HepG2 (cell line): ENCODE results near the gene VAMP5. TPM values are rescaled to one million over a fixed set of nuclear protein-coding genes. Genes with fewer than 3 reads are reported as not detected.

ENCODE experiments used
- ARNT2 ChIP-seq: sonication (generic); formaldehyde crosslinking; IDR thresholded peaks from 2 replicates; pipeline ENCODE4 v1.8.0; 2022; ENCODE audit warnings: mild to moderate bottlenecking, low read depth, missing genetic modification reagents, moderate library complexity
- ELF4 ChIP-seq: sonication (generic); formaldehyde crosslinking; IDR thresholded peaks from 2 replicates; pipeline ENCODE4 v1.5.0; 2020; ENCODE audit warnings: missing genetic modification reagents, mild to moderate bottlenecking, moderate library complexity, borderline replicate concordance
- EP300 ChIP-seq, 3 experiments: sonication (generic) in 1 of 3; formaldehyde crosslinking in 1 of 3; IDR thresholded peaks; 2 replicates each; pipeline versions ENCODE4 v1.5.1 to v1.6.1; 2011 to 2020; ENCODE audit warnings: low read depth in 2 of 3, low read length in 2 of 3, borderline replicate concordance in 1 of 3, improper control_type of control experiment in 1 of 3, mild to moderate bottlenecking in 1 of 3, missing genetic modification reagents in 1 of 3, moderate library complexity in 1 of 3
- HDAC2 ChIP-seq: sonication (generic); formaldehyde crosslinking; IDR thresholded peaks from 2 replicates; pipeline ENCODE4 v1.4.0; 2020; ENCODE audit warnings: missing genetic modification reagents
- HOXA7 ChIP-seq: sonication (generic); formaldehyde crosslinking; IDR thresholded peaks from 2 replicates; pipeline ENCODE4 v1.8.1; 2022; ENCODE audit warnings: mild to moderate bottlenecking, missing genetic modification reagents, moderate library complexity
- KAT2B ChIP-seq: fragments of 150-350 bp; IDR thresholded peaks from 2 replicates; pipeline ENCODE4 v1.6.1; 2014; ENCODE audit warnings: low read depth, low read length, borderline replicate concordance
- KAT8 ChIP-seq: IDR thresholded peaks from 2 replicates; pipeline ENCODE4 v1.6.1; 2016; ENCODE audit warnings: missing genetic modification reagents, missing compliant biosample characterization
- MATR3 ChIP-seq: sonication (generic); formaldehyde crosslinking; IDR thresholded peaks from 2 replicates; pipeline ENCODE4 v1.4.0; 2020; ENCODE audit warnings: missing genetic modification reagents
- MBNL3 ChIP-seq: fragments of 250-450 bp; sonication (Bioruptor Pico); conservative IDR thresholded peaks from 2 replicates; pipeline ENCODE4 v1.8.0; 2022; ENCODE audit warnings: mild to moderate bottlenecking, inconsistent platforms
- MTA3 ChIP-seq: sonication (generic); formaldehyde crosslinking; IDR thresholded peaks from 2 replicates; pipeline ENCODE4 v1.4.0; 2020; ENCODE audit warnings: missing genetic modification reagents
- MZF1 ChIP-seq: sonication (generic); formaldehyde crosslinking; IDR thresholded peaks from 2 replicates; pipeline ENCODE4 v1.8.1; 2023; ENCODE audit warnings: mild to moderate bottlenecking, missing genetic modification reagents, borderline replicate concordance
- RNF2 ChIP-seq: fragments of 450-650 bp; conservative IDR thresholded peaks from 2 replicates; pipeline ENCODE4 v1.6.1; 2016; ENCODE audit warnings: low read depth
- SP4 ChIP-seq: sonication (generic); formaldehyde crosslinking; IDR thresholded peaks from 2 replicates; pipeline ENCODE4 v1.8.1; 2023; ENCODE audit warnings: mild to moderate bottlenecking, missing genetic modification reagents
- ZNF317 ChIP-seq: sonication (generic); formaldehyde crosslinking; IDR thresholded peaks from 2 replicates; pipeline ENCODE4 v1.5.0; 2020; ENCODE audit warnings: mild to moderate bottlenecking, missing genetic modification reagents
- ZNF383 ChIP-seq: sonication (generic); formaldehyde crosslinking; IDR thresholded peaks from 2 replicates; pipeline ENCODE4 v1.4.0; 2020; ENCODE audit warnings: missing genetic modification reagents, mild to moderate bottlenecking, borderline replicate concordance
- ZZZ3 ChIP-seq: sonication (generic); formaldehyde crosslinking; IDR thresholded peaks from 2 replicates; pipeline ENCODE4 v1.4.0; 2020; ENCODE audit warnings: missing genetic modification reagents, mild to moderate bottlenecking, borderline replicate concordance
- polyA plus RNA-seq, 8 experiments: library from polyadenylated mRNA; depleted of rRNA in 3 of 8; stranded (reverse) in 7 of 8; unstranded in 1 of 8; fragments of >200 nt; fragmentation: Illumina TruSeq in 4 of 8; extraction: Trizol in 4 of 8; gene quantifications; 2 replicates each; pipeline versions ENCODE4 v1.2.1 to v1.2.3, GENCODE V29; 2011 to 2016; ENCODE audit warnings: low read depth in 4 of 8, missing spikeins in 1 of 8, mixed read lengths in 1 of 8; ENCODE audit not compliant: insufficient read depth in 1 of 8
- total RNA-seq, 5 experiments: library from RNA; depleted of rRNA; stranded (reverse); fragments of >200 nt; fragmentation: Illumina TruSeq; extraction: Trizol; gene quantifications; 2 replicates each; pipeline ENCODE4 v1.2.3, GENCODE V29; 2016; ENCODE audit warnings: low read depth in 1 of 5
- TF ChIP-seq, protein P1 (sequence below): sonication (generic); formaldehyde crosslinking; IDR thresholded peaks from 2 replicates; pipeline ENCODE4 v1.4.0; 2020; ENCODE audit warnings: missing genetic modification reagents
- TF ChIP-seq, protein P2 (sequence below): sonication (generic); formaldehyde crosslinking; conservative IDR thresholded peaks from 2 replicates; pipeline ENCODE4 v1.5.0; 2020; ENCODE audit warnings: missing genetic modification reagents
- TF ChIP-seq, protein P3 (sequence below): sonication (generic); formaldehyde crosslinking; conservative IDR thresholded peaks from 2 replicates; pipeline ENCODE4 v1.4.0; 2020; ENCODE audit warnings: missing genetic modification reagents

The VAMP5 gene
- total and polyA plus RNA-seq, 2 of the 13 experiments (the other 11 are each of a cell fraction or from before 2014, with no cell fraction given), result 7.2 to 56.7 TPM

DNA sequence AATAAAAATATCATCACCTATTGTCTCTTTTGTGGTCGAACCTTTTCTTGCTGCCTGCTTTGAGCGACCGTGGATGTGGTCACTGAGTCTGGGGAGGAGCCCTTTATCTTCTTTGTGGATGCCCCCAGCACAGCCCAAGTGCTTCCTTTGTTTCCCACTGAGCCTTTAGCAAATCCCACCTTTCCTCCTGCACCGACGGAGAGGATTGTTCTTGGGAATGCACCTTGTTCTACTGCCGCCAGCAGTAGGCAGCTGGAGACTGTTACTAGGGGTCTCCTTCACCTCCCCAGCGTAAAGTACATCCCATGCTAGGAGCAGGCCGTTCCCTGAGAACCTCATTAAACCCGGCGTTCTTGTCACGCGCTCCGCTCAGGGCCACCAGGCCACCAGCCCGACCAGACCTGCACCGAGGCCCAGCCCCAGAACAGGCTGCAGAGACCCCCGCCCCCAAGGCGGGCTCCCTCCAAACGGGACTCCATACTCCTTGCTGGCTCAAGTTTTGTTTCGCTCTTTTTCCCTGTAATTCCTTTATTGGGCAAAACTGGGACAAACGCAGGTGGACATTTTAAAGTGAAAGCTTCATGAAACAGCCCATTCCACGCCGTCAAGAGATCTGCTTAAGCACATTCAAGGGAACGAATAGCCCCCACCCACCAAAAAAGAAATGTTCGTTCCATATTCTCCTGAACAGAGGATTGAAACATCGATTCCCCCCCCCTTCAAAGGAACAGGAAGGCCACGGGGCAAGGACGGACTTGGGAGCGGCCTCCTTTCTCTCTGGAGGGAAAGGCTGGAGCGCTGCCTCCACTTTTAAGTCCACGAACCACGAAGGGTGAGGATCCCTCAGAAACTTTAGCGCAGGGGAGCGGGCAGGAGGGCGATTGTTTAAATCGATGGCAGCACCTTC, 46.4 kb upstream of the VAMP5 start (continued):
- no peak for TF ChIP-seq ZZZ3 (CRISPR knock-in tag)
- no peak for TF ChIP-seq MATR3
- peak; percentile 58; the same call in 1 of the 2 replicates for TF ChIP-seq RNF2
- TF ChIP-seq ZNF317, result no peak; the same call in 1 of the 2 replicates
- TF ChIP-seq, protein P1, sequence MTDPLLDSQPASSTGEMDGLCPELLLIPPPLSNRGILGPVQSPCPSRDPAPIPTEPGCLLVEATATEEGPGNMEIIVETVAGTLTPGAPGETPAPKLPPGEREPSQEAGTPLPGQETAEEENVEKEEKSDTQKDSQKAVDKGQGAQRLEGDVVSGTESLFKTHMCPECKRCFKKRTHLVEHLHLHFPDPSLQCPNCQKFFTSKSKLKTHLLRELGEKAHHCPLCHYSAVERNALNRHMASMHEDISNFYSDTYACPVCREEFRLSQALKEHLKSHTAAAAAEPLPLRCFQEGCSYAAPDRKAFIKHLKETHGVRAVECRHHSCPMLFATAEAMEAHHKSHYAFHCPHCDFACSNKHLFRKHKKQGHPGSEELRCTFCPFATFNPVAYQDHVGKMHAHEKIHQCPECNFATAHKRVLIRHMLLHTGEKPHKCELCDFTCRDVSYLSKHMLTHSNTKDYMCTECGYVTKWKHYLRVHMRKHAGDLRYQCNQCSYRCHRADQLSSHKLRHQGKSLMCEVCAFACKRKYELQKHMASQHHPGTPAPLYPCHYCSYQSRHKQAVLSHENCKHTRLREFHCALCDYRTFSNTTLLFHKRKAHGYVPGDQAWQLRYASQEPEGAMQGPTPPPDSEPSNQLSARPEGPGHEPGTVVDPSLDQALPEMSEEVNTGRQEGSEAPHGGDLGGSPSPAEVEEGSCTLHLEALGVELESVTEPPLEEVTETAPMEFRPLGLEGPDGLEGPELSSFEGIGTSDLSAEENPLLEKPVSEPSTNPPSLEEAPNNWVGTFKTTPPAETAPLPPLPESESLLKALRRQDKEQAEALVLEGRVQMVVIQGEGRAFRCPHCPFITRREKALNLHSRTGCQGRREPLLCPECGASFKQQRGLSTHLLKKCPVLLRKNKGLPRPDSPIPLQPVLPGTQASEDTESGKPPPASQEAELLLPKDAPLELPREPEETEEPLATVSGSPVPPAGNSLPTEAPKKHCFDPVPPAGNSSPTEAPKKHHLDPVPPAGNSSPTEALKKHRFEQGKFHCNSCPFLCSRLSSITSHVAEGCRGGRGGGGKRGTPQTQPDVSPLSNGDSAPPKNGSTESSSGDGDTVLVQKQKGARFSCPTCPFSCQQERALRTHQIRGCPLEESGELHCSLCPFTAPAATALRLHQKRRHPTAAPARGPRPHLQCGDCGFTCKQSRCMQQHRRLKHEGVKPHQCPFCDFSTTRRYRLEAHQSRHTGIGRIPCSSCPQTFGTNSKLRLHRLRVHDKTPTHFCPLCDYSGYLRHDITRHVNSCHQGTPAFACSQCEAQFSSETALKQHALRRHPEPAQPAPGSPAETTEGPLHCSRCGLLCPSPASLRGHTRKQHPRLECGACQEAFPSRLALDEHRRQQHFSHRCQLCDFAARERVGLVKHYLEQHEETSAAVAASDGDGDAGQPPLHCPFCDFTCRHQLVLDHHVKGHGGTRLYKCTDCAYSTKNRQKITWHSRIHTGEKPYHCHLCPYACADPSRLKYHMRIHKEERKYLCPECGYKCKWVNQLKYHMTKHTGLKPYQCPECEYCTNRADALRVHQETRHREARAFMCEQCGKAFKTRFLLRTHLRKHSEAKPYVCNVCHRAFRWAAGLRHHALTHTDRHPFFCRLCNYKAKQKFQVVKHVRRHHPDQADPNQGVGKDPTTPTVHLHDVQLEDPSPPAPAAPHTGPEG (CRISPR knock-in tag), result 0 out of 2 replicates have a peak, but pooled peaks have one; percentile 8
- no peak for TF ChIP-seq ARNT2
- TF ChIP-seq ZNF383 (CRISPR knock-in tag), result no peak
- TF ChIP-seq, protein P2, sequence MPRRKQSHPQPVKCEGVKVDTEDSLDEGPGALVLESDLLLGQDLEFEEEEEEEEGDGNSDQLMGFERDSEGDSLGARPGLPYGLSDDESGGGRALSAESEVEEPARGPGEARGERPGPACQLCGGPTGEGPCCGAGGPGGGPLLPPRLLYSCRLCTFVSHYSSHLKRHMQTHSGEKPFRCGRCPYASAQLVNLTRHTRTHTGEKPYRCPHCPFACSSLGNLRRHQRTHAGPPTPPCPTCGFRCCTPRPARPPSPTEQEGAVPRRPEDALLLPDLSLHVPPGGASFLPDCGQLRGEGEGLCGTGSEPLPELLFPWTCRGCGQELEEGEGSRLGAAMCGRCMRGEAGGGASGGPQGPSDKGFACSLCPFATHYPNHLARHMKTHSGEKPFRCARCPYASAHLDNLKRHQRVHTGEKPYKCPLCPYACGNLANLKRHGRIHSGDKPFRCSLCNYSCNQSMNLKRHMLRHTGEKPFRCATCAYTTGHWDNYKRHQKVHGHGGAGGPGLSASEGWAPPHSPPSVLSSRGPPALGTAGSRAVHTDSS (CRISPR knock-in tag), result no peak
- TF ChIP-seq HDAC2 (CRISPR knock-in tag), result peak; percentile 25; the same call in 1 of the 2 replicates
- no peak for TF ChIP-seq MBNL3 (CRISPR knock-in tag)
- TF ChIP-seq MZF1, result no peak
- no peak for TF ChIP-seq SP4
- TF ChIP-seq KAT8 (CRISPR knock-in tag), result no peak; the same call in 1 of the 2 replicates
- TF ChIP-seq ELF4, result no peak
- TF ChIP-seq MTA3 (CRISPR knock-in tag), result no peak
- 0 out of 4 replicates have a peak, but pooled peaks of 1 of the 2 experiments have one; percentile 11 for TF ChIP-seq EP300 (IDR thresholded peaks at IDR 0.05; ENCODE audit: low read depth in 2 of 2, low read length in 2 of 2)
- TF ChIP-seq EP300 (CRISPR knock-in tag; IDR thresholded peaks at IDR 0.05; ENCODE audit: borderline replicate concordance), result no peak
- TF ChIP-seq KAT2B, result no peak
- TF ChIP-seq, protein P3, sequence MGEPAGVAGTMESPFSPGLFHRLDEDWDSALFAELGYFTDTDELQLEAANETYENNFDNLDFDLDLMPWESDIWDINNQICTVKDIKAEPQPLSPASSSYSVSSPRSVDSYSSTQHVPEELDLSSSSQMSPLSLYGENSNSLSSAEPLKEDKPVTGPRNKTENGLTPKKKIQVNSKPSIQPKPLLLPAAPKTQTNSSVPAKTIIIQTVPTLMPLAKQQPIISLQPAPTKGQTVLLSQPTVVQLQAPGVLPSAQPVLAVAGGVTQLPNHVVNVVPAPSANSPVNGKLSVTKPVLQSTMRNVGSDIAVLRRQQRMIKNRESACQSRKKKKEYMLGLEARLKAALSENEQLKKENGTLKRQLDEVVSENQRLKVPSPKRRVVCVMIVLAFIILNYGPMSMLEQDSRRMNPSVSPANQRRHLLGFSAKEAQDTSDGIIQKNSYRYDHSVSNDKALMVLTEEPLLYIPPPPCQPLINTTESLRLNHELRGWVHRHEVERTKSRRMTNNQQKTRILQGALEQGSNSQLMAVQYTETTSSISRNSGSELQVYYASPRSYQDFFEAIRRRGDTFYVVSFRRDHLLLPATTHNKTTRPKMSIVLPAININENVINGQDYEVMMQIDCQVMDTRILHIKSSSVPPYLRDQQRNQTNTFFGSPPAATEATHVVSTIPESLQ, result no peak
- no peak for TF ChIP-seq HOXA7
